ENCODE results near the gene SLC38A8. TPM values are rescaled to one million over a fixed set of nuclear protein-coding genes. Genes with fewer than 3 reads are reported as not detected.
A peak's percentile ranks its signal among the peaks of the same experiment; 100 is the strongest.

Gene SLC38A8
- total RNA-seq, 4 donors from 2014 or later: not detected

- in situ Hi-C loops (cut with MboI; ENCODE audit: low pct_ligation_motif_present in 1 of 4, low pct_unique_long_range_greater_than_20kb in 1 of 4, low sequenced_read_pairs in 3 of 4) (loop anchor here (25.0 kb wide), 2 partner anchors 93 to 243 kb away; partner anchors contain the start of genes HSBP1 (in 3 of the 4), NECAB2 (in 3 of the 4) and OSGIN1 (in 3 of the 4)), intact Hi-C loops (cut with DNase I; ENCODE audit: low total_unique reads) (no loop called here)
- 80% methylated on average over 13 of the region's 13 CpGs; no CpG with 5 or more reads in 1 of the 2 donors for WGBS, 2 donors (ENCODE audit: low coverage in 1 of 2)
- peak overlapping the region in 1 of 4 donors; percentile 14 for H3K27ac ChIP-seq
- TF ChIP-seq POLR2AphosphoS5 (IDR thresholded peaks at IDR 0.05) (no peak), EP300 (IDR thresholded peaks at IDR 0.05; ENCODE audit: low read depth) (no peak), CTCF (IDR thresholded peaks at IDR 0.05) (no peak), POLR2A (IDR thresholded peaks at IDR 0.05) (no peak)
- no peak overlapping the region for H3K4me3 ChIP-seq
- no peak for DNase-seq
- H3K9me3 ChIP-seq: no peaks in the 10 kb centered on the region
- H3K27me3 ChIP-seq: no peaks in the 10 kb centered on the region
- H3K36me3 ChIP-seq: peaks cover 0 to 64% (median 30%) of the 10 kb centered on the region in 4 donors
- H3K4me1 ChIP-seq: no peaks in the 10 kb centered on the region
Measured at GRCh38 chr16:84054916-84055315, 12.3 kb upstream of the SLC38A8 start.

- H3K27ac ChIP-seq: no peak overlapping the region
- no peak overlapping the region for H3K4me3 ChIP-seq
- DNase-seq: peak; percentile 4
- H3K9me3 ChIP-seq: no peaks in the 10 kb centered on the region
- in situ Hi-C loops (cut with MboI; ENCODE audit: low pct_ligation_motif_present in 1 of 4, low pct_unique_long_range_greater_than_20kb in 1 of 4, low sequenced_read_pairs in 3 of 4): loop anchor here (25.0 kb wide), 2 partner anchors 92 to 242 kb away; partner anchors contain the start of genes HSBP1 (in 3 of the 4), NECAB2 (in 3 of the 4) and OSGIN1 (in 3 of the 4)
- 99% methylated on average over 13 of the region's 16 CpGs; no CpG with 5 or more reads in 1 of the 2 donors for WGBS, 2 donors (ENCODE audit: low coverage in 1 of 2)
- H3K36me3 ChIP-seq: peaks cover 0 to 59% (median 27%) of the 10 kb centered on the region in 4 donors
- H3K4me1 ChIP-seq: no peaks in the 10 kb centered on the region
- TF ChIP-seq POLR2AphosphoS5 (IDR thresholded peaks at IDR 0.05): no peak
- no peak for TF ChIP-seq CTCF (IDR thresholded peaks at IDR 0.05)
- H3K27me3 ChIP-seq: no peaks in the 10 kb centered on the region
- intact Hi-C loops (cut with DNase I; ENCODE audit: low total_unique reads): no loop called here
Measured at GRCh38 chr16:84054271-84054670, 11.7 kb upstream of the SLC38A8 start.

GRCh38 chr16:84053237-84053636 lies 10.6 kb upstream of the SLC38A8 start:
- Histone ChIP-seq H3K4me3 (no peak overlapping the region), H3K27me3 (no peaks in the 10 kb centered on the region), H3K9me3 (no peaks in the 10 kb centered on the region), H3K27ac (no peak overlapping the region), H3K36me3 (peaks cover 0 to 49% (median 22%) of the 10 kb centered on the region in 4 donors), H3K4me1 (no peaks in the 10 kb centered on the region)
- intact Hi-C loops (cut with DNase I; ENCODE audit: low total_unique reads): no loop called here
- in situ Hi-C loops (cut with MboI; ENCODE audit: low pct_ligation_motif_present in 1 of 4, low pct_unique_long_range_greater_than_20kb in 1 of 4, low sequenced_read_pairs in 3 of 4): loop anchor here (25.0 kb wide), 2 partner anchors 91 to 241 kb away; partner anchors contain the start of genes HSBP1 (in 3 of the 4), NECAB2 (in 3 of the 4) and OSGIN1 (in 3 of the 4)
- WGBS, 2 donors (ENCODE audit: low coverage in 1 of 2): 60 to 90% methylated on average over 1 to 13 of the region's 13 CpGs
- DNase-seq: peak; percentile 1
- TF ChIP-seq CTCF (IDR thresholded peaks at IDR 0.05): no peak
- no peak for TF ChIP-seq POLR2AphosphoS5 (IDR thresholded peaks at IDR 0.05)
- TF ChIP-seq POLR2A (IDR thresholded peaks at IDR 0.05): no peak
- no peak for TF ChIP-seq EP300 (IDR thresholded peaks at IDR 0.05; ENCODE audit: low read depth)

GRCh38 chr16:84052071-84052622 lies 9.6 kb upstream of the SLC38A8 start:
- intact Hi-C loops (cut with DNase I; ENCODE audit: low total_unique reads) (no loop called here), in situ Hi-C loops (cut with MboI; ENCODE audit: low pct_ligation_motif_present in 1 of 4, low pct_unique_long_range_greater_than_20kb in 1 of 4, low sequenced_read_pairs in 3 of 4) (loop anchor here (25.0 kb wide), 2 partner anchors 90 to 240 kb away; partner anchors contain the start of genes HSBP1 (in 3 of the 4), NECAB2 (in 3 of the 4) and OSGIN1 (in 3 of the 4))
- no peak overlapping the region for H3K4me3 ChIP-seq
- H3K4me1 ChIP-seq: no peaks in the 10 kb centered on the region
- TF ChIP-seq POLR2AphosphoS5 (IDR thresholded peaks at IDR 0.05) (no peak), POLR2A (IDR thresholded peaks at IDR 0.05) (no peak), EP300 (IDR thresholded peaks at IDR 0.05; ENCODE audit: low read depth) (no peak), CTCF (IDR thresholded peaks at IDR 0.05) (no peak)
- DNase-seq: no peak
- peaks cover 0 to 38% (median 16%) of the 10 kb centered on the region in 4 donors for H3K36me3 ChIP-seq
- H3K27ac ChIP-seq: no peak overlapping the region
- WGBS, 2 donors (ENCODE audit: low coverage in 1 of 2): 93 to 97% methylated on average over 7 to 27 of the region's 27 CpGs
- H3K9me3 ChIP-seq: no peaks in the 10 kb centered on the region
- H3K27me3 ChIP-seq: no peaks in the 10 kb centered on the region
